Nephron (organoid): ENCODE data around the gene EBF4.
"Not testable (repeated sequence)": the region's sequence is repeated elsewhere in the genome, so short reads cannot be mapped to it uniquely, and the experiment has no call there.

Experiments
- H3K27ac Mint-ChIP-seq, 3 experiments: 2 replicates each; pipeline ENCODE4 v1.8.0; 2020; ENCODE audit warnings: mixed read lengths in 3 of 3, mild to moderate bottlenecking in 2 of 3, moderate library complexity in 1 of 3
- H3K27me3 Mint-ChIP-seq: 2 replicates; pipeline ENCODE4 v1.8.0; 2021; ENCODE audit warnings: low read depth, mild to moderate bottlenecking, moderate library complexity, mixed read lengths
- H3K36me3 Mint-ChIP-seq: 2 replicates; pipeline ENCODE4 v1.8.0; 2020; ENCODE audit warnings: low read depth, mixed read lengths
- H3K4me1 Mint-ChIP-seq: 2 replicates; pipeline ENCODE4 v1.8.0; 2020; ENCODE audit warnings: mixed read lengths
- H3K4me3 Mint-ChIP-seq, 3 experiments: 2 replicates each; pipeline ENCODE4 v1.8.0; 2020; ENCODE audit warnings: mild to moderate bottlenecking in 3 of 3, mixed read lengths in 3 of 3, moderate library complexity in 2 of 3
- H3K9me3 Mint-ChIP-seq: 2 replicates; pipeline ENCODE4 v1.8.0; 2020; ENCODE audit warnings: mixed read lengths
- TF ChIP-seq, protein P1 (sequence below), 3 experiments: fragments of 200-600 bp; sonication (generic); IDR thresholded peaks; one replicate each; pipeline ENCODE4 v1.5.0; 2021; ENCODE audit warnings: antibody characterized with exemption in 3 of 3; ENCODE audit not compliant: unreplicated experiment in 3 of 3

EBF4 gene

DNA sequence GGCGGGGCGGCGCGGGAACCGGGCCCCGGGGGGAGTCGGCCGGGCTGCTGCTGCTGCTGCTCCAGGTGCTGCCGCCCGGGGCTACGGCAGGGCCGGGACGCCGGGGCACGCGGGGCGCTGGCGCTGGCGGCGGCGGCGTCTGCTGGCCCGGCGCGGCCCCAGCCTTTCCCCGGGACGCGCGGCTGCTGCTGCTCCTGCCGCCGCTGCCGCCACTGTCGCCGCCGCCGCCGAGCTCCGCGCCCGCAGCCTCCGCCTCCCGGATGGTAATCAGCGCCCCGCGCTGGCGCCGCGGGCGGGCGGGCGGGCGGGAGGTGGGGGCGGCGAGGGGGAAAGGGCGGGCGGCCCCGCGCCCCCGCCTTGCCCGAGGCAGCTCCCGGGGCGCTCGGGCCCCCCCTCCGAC is 306 bp downstream of the EBF4 start:
- H3K27me3 Mint-ChIP-seq = peaks cover 77% of the 10 kb centered on the region
- H3K36me3 Mint-ChIP-seq = no peaks in the 10 kb centered on the region
- H3K4me3 Mint-ChIP-seq = no peak overlapping the region
- H3K27ac Mint-ChIP-seq = no peak overlapping the region
- peaks cover 43% of the 10 kb centered on the region for H3K4me1 Mint-ChIP-seq
- no peaks in the 10 kb centered on the region for H3K9me3 Mint-ChIP-seq
- TF ChIP-seq, protein P1, sequence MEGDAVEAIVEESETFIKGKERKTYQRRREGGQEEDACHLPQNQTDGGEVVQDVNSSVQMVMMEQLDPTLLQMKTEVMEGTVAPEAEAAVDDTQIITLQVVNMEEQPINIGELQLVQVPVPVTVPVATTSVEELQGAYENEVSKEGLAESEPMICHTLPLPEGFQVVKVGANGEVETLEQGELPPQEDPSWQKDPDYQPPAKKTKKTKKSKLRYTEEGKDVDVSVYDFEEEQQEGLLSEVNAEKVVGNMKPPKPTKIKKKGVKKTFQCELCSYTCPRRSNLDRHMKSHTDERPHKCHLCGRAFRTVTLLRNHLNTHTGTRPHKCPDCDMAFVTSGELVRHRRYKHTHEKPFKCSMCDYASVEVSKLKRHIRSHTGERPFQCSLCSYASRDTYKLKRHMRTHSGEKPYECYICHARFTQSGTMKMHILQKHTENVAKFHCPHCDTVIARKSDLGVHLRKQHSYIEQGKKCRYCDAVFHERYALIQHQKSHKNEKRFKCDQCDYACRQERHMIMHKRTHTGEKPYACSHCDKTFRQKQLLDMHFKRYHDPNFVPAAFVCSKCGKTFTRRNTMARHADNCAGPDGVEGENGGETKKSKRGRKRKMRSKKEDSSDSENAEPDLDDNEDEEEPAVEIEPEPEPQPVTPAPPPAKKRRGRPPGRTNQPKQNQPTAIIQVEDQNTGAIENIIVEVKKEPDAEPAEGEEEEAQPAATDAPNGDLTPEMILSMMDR (IDR thresholded peaks at IDR 0.05; ENCODE audit: unreplicated experiment in 3 of 3) = no peak

DNA sequence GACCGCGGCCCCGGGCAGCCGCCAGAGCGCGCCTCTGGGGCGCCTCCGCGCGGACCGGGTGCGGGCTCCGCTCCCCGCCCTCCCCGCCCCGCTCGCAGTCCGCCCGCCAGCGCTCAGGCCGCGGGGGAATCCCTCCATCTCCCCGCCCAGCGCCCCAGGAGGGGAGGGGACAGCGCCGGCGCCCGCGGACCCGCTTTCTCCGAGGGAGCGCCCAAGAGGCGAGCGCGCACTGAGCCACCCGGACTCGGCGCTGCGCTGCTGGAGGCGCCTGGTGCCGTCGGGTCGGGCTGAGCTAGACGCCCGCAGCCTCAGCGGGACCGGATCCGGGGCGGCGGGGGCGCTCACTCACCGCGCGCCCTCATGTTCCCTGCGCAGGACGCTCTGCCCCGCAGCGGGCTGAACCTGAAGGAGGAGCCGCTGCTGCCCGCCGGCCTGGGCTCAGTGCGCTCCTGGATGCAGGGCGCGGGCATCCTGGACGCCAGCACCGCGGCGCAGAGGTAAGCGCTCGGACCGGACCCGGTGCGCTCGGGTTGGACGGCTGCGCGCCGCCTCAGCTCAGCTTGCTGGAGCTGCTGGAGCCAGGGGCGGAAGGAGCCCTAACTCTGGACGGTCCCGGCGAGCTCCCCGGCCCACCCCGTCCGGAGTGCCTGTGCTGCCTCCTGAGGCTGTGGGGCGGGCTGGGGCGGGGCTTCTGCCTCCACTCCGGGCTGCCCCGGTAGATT is 867 bp downstream of the EBF4 start:
- H3K36me3 Mint-ChIP-seq = no peaks in the 10 kb centered on the region

DNA sequence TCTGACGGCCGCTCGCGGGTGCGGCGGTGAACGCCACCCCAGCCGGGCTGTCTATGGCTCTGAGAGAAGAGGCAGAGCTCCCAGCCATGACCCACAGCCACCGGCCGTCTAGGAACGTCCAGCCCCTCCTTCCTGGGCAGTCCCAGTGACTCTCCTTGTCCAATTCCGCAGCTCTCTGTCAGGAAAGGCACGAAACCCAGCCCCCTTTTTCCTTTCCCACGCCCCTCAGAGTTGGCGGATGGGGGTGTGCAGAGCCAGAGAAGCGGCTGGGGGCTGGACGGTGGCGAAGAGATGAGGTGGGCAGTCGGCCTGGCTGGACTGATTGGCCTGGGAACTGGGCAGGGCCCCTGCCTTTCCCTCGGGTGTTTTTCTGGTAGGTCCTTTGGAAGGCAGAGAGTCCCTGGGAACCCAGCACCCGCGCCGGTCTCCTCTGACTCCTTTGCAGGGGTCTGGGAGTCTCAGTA is 1.5 kb downstream of the EBF4 start:
- Mint-ChIP-seq H3K4me3 (peak overlapping the region; percentile 76 to 82 (median 79)), H3K27ac (peak overlapping the region in 1 of 3 experiments; percentile 46), H3K27me3 (peaks cover 66% of the 10 kb centered on the region), H3K36me3 (no peaks in the 10 kb centered on the region), H3K4me1 (peaks cover 43% of the 10 kb centered on the region), H3K9me3 (no peaks in the 10 kb centered on the region)
- TF ChIP-seq, protein P1 (IDR thresholded peaks at IDR 0.05; ENCODE audit: unreplicated experiment in 3 of 3) = no peak

More for the DNA sequence above, 867 bp downstream of the EBF4 start:
- H3K9me3 Mint-ChIP-seq = no peaks in the 10 kb centered on the region
- peaks cover 40% of the 10 kb centered on the region for H3K4me1 Mint-ChIP-seq
- TF ChIP-seq, protein P1 (IDR thresholded peaks at IDR 0.05; ENCODE audit: unreplicated experiment in 3 of 3) = no peak
- H3K27ac Mint-ChIP-seq = no peak overlapping the region
- H3K27me3 Mint-ChIP-seq = peaks cover 72% of the 10 kb centered on the region
- H3K4me3 Mint-ChIP-seq = peak overlapping the region; percentile 76 to 82 (median 79)

DNA sequence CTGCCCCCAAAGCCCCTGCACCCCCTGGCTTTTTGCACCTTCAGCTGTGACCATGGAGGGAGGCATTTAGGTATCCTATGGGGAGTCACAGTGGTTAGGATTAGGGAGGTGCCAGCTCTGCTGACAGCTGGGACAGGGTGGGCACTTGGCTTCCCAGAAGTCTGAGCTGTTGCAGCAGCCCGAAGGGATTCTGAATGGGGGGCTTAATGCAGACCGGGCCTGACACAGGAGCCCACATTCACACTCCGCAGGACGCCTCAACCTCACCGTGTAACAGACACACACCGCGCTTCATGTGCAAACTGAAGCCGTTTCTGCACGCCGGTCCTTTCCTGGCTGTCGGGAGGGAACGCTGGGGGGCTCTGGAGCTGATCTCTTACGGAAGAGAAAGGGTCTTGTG is 1.9 kb downstream of the EBF4 start:
- TF ChIP-seq, protein P1 (IDR thresholded peaks at IDR 0.05; ENCODE audit: unreplicated experiment in 3 of 3) = no peak
- H3K27ac Mint-ChIP-seq = peak overlapping the region in 2 of 3 experiments; percentile 24 to 30
- peaks cover 66% of the 10 kb centered on the region for H3K27me3 Mint-ChIP-seq
- peak overlapping the region; percentile 76 to 82 (median 79) for H3K4me3 Mint-ChIP-seq
- H3K36me3 Mint-ChIP-seq = no peaks in the 10 kb centered on the region
- H3K4me1 Mint-ChIP-seq = peaks cover 43% of the 10 kb centered on the region
- no peaks in the 10 kb centered on the region for H3K9me3 Mint-ChIP-seq

DNA sequence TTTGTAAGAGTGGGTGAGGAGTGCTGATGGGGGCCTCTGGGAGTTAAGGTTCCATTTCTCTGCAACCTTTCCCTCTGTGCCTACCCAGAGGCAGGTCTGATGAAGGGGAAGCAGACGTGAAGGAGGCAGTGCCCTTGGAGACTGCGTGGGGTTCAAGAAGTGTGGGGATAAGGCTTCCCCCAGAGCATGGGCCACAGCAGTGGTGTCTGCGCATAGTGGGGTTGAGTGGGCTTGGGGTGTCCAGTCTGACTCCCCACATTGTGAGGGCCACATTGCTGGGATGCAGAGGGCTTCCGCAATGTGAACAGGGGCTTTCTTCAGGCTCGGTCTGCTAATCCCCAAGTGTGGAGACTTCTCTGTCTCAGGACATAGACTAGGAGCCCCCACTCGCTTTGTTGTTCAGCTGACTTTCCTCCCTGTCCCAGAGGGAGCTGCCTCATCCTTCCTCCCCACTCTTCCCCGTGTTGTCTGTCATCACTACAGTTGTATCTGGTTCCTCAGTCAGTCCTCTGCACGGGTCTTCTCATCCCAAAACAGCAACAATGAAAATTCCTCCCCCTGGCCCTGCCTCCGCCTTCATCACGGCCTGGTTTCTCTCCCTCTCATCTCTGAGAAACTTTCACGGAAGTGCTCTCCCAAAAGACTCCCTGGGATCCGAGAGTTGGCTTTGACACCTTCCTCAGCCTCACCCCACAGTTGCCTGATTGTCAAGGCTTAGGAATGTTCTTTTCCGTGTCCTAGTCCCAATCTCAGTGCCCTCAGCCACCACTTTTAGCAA is 2.8 kb downstream of the EBF4 start:
- Mint-ChIP-seq H3K27me3 (peaks cover 66% of the 10 kb centered on the region), H3K4me1 (peaks cover 48% of the 10 kb centered on the region), H3K27ac (peak overlapping the region in 2 of 3 experiments; percentile 34 to 81), H3K4me3 (peak overlapping the region; percentile 76 to 82 (median 79)), H3K36me3 (peaks cover 2% of the 10 kb centered on the region), H3K9me3 (no peaks in the 10 kb centered on the region)
- TF ChIP-seq, protein P1 (IDR thresholded peaks at IDR 0.05; ENCODE audit: unreplicated experiment in 3 of 3) = no peak

DNA sequence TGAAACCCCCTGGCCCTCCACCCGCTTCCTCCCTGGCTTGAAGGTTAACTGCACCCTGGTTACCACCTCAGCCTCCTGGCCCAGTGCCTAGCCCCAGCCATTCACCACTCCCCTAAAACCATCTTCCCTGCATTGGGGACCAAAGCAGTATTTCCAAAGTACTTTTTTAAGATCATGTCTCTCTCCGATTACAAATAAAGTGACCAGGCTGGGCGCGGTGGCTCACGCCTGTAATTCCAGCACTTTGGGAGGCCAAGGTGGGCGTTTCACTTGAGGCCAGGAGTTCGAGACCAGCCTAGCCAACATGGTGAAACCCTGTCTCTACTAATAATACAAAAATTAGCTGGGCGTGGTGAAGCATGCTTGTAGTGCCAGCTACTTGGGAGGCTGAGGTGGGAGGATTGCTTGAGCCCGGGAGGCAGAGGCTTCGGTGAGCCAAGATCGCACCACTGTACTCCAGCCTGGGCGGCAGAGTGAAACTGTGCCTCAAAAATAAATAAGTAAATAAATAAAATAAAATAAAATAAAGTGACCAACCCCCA is 3.5 kb downstream of the EBF4 start:
- Mint-ChIP-seq H3K27me3 (peaks cover 65% of the 10 kb centered on the region), H3K4me1 (peaks cover 51% of the 10 kb centered on the region), H3K4me3 (peak overlapping the region; percentile 17 to 68 (median 60)), H3K27ac (peak overlapping the region in 2 of 3 experiments; percentile 34 to 81)
- H3K9me3 Mint-ChIP-seq, H3K36me3 Mint-ChIP-seq: not testable (repeated sequence)
